Progenitor cell of endocrine pancreas (in vitro differentiated cells): Measurements from ENCODE around the gene TBC1D1. TPM values are rescaled to one million over a fixed set of nuclear protein-coding genes. Genes with fewer than 3 reads are reported as not detected.

Experiments
- DNase-seq: peaks from one replicate; pipeline ENCODE4 v3.0.0; 2021; ENCODE audit warnings: low spot score; ENCODE audit not compliant: unreplicated experiment
- H3K27ac Mint-ChIP-seq: 2 replicates; pipeline ENCODE4 v1.8.0; 2021; ENCODE audit warnings: mild to moderate bottlenecking, moderate library complexity, mixed read lengths
- H3K27me3 Mint-ChIP-seq: 2 replicates; pipeline ENCODE4 v1.8.0; 2021; ENCODE audit warnings: mixed read lengths
- H3K36me3 Mint-ChIP-seq: 2 replicates; pipeline ENCODE4 v1.8.0; 2022; ENCODE audit warnings: mixed read lengths; ENCODE audit not compliant: insufficient read depth
- H3K4me1 Mint-ChIP-seq: 2 replicates; pipeline ENCODE4 v1.8.0; 2021; ENCODE audit warnings: low read depth, mixed read lengths
- H3K4me3 Mint-ChIP-seq: 2 replicates; pipeline ENCODE4 v1.8.0; 2021; ENCODE audit warnings: low read depth, mild to moderate bottlenecking, moderate library complexity, mixed read lengths
- H3K9me3 Mint-ChIP-seq: 2 replicates; pipeline ENCODE4 v1.8.0; 2021; ENCODE audit warnings: low read depth, mixed read lengths
- CTCF ChIP-seq: fragments of 200-600 bp; sonication (generic); IDR thresholded peaks from one replicate; pipeline ENCODE4 v1.5.0; 2021; ENCODE audit warnings: antibody characterized with exemption, mild to moderate bottlenecking; ENCODE audit not compliant: unreplicated experiment
- total RNA-seq: library from RNA; stranded (reverse); gene quantifications from 2 replicates; pipeline ENCODE4 v1.2.1, GENCODE V29; 2021

Gene TBC1D1
- total RNA-seq, 1 donor from 2014 or later: 138 TPM

- H3K27ac Mint-ChIP-seq: no peak within 1 kb of the TSS
- H3K4me1 Mint-ChIP-seq: peaks cover 4% of the 10 kb centered on the region
- H3K27me3 Mint-ChIP-seq: no peaks in the 10 kb centered on the region
- no peak for DNase-seq
- no peaks in the 10 kb centered on the region for H3K9me3 Mint-ChIP-seq
- no peaks in the 10 kb centered on the region for H3K36me3 Mint-ChIP-seq
- TF ChIP-seq CTCF: no peak
- no peak within 1 kb of the TSS for H3K4me3 Mint-ChIP-seq
These were observed 69.2 kb downstream of the TBC1D1 start, which contains the start of gene PTTG2 for GRCh38 chr4:37960098-37960497. Gene PTTG2, plus strand, starts transcription at chr4:37960398. Its CDS starts 37 bp downstream, at chr4:37960435.

GRCh38 chr4:37960679-37961450 lies 70.0 kb downstream of the TBC1D1 start:
- H3K9me3 Mint-ChIP-seq: no peaks in the 10 kb centered on the region
- H3K4me3 Mint-ChIP-seq: no peak overlapping the region

GRCh38 chr4:37964734-37965457 lies 74.0 kb downstream of the TBC1D1 start:
- peaks cover 2% of the 10 kb centered on the region for H3K4me1 Mint-ChIP-seq
- H3K27me3 Mint-ChIP-seq: no peaks in the 10 kb centered on the region
- TF ChIP-seq CTCF: no peak
- H3K36me3 Mint-ChIP-seq: no peaks in the 10 kb centered on the region
- no peak overlapping the region for H3K4me3 Mint-ChIP-seq
- no peaks in the 10 kb centered on the region for H3K9me3 Mint-ChIP-seq
- no peak overlapping the region for H3K27ac Mint-ChIP-seq
- no peak for DNase-seq

More at GRCh38 chr4:37960679-37961450, 70.0 kb downstream of the TBC1D1 start:
- H3K27me3 Mint-ChIP-seq: no peaks in the 10 kb centered on the region
- H3K4me1 Mint-ChIP-seq: peaks cover 4% of the 10 kb centered on the region
- DNase-seq: no peak
- TF ChIP-seq CTCF: no peak
- no peaks in the 10 kb centered on the region for H3K36me3 Mint-ChIP-seq
- H3K27ac Mint-ChIP-seq: no peak overlapping the region

- Mint-ChIP-seq H3K27ac (no peak overlapping the region), H3K4me1 (peaks cover 2% of the 10 kb centered on the region)
These were observed 75.2 kb downstream of the TBC1D1 start for GRCh38 chr4:37966044-37966443.

More at GRCh38 chr4:37966044-37966443, 75.2 kb downstream of the TBC1D1 start:
- DNase-seq: no peak
- Mint-ChIP-seq H3K27me3 (no peaks in the 10 kb centered on the region), H3K36me3 (no peaks in the 10 kb centered on the region), H3K4me3 (no peak overlapping the region), H3K9me3 (no peaks in the 10 kb centered on the region)
- TF ChIP-seq CTCF: no peak
